Posterior cingulate gyrus (tissue), 11 donors: ENCODE measurements around the gene SPATA16.
"Not testable (repeated sequence)": the region's sequence is repeated elsewhere in the genome, so short reads cannot be mapped to it uniquely, and the experiment has no call there.

Experiments used
- DNase-seq, 10 donors: peaks; one replicate each; pipeline versions ENCODE4 v3.0.0 to v3.0.0-alpha.2; 2020 to 2021; ENCODE audit warnings: mixed read lengths in 3 of 10
- intact Hi-C: fragments of 100-400 bp; cut with DNase I; formaldehyde crosslinking; loops from one replicate; pipeline ENCODE4 v1.15.1; 2023

SPATA16 gene

GRCh38 chr3:172908771-172909270 is 232.2 kb downstream of the SPATA16 start:
- intact Hi-C loops = no loop called here

GRCh38 chr3:172905451-172905850 is 235.6 kb downstream of the SPATA16 start:
- DNase-seq = no peak
- intact Hi-C loops = no loop called here

More at GRCh38 chr3:172908771-172909270, 232.2 kb downstream of the SPATA16 start:
- DNase-seq = no peak

GRCh38 chr3:172904711-172905373 is 236.2 kb downstream of the SPATA16 start:
- no peak for DNase-seq
- intact Hi-C loops = no loop called here

GRCh38 chr3:172903642-172904320 is 237.3 kb downstream of the SPATA16 start:
- intact Hi-C loops = no loop called here
- no peak for DNase-seq

- intact Hi-C loops = no loop called here
These were observed 248.9 kb downstream of the SPATA16 start for GRCh38 chr3:172892158-172892557.

GRCh38 chr3:172885704-172886103 is 255.3 kb downstream of the SPATA16 start:
- DNase-seq = no peak
- intact Hi-C loops = no loop called here

More at GRCh38 chr3:172892158-172892557, 248.9 kb downstream of the SPATA16 start:
- no peak for DNase-seq

- DNase-seq = no peak
These were observed 258.5 kb downstream of the SPATA16 start for GRCh38 chr3:172882563-172882962.

GRCh38 chr3:172879381-172879780 is 261.7 kb downstream of the SPATA16 start:
- DNase-seq, intact Hi-C loops: not testable (repeated sequence)

More at GRCh38 chr3:172882563-172882962, 258.5 kb downstream of the SPATA16 start:
- intact Hi-C loops = no loop called here

GRCh38 chr3:172877011-172877410 is 264.0 kb downstream of the SPATA16 start:
- intact Hi-C loops = no loop called here
- no peak for DNase-seq

- DNase-seq = no peak
- intact Hi-C loops = no loop called here
These were observed 264.7 kb downstream of the SPATA16 start for GRCh38 chr3:172876297-172876696.

GRCh38 chr3:172875039-172875438 is 266.0 kb downstream of the SPATA16 start:
- no peak for DNase-seq
- intact Hi-C loops = no loop called here

- intact Hi-C loops = no loop called here
- no peak for DNase-seq
These were observed 271.1 kb downstream of the SPATA16 start for GRCh38 chr3:172869784-172870518.

GRCh38 chr3:172869368-172869771 is 271.7 kb downstream of the SPATA16 start:
- DNase-seq = no peak

GRCh38 chr3:172868582-172869200 is 272.3 kb downstream of the SPATA16 start:
- DNase-seq = no peak
- intact Hi-C loops = no loop called here

More at GRCh38 chr3:172869368-172869771, 271.7 kb downstream of the SPATA16 start:
- intact Hi-C loops = no loop called here

GRCh38 chr3:172866726-172867350 is 274.2 kb downstream of the SPATA16 start:
- DNase-seq = peak in 1 of 10 donors; percentile 86
- intact Hi-C loops = not testable (repeated sequence)

- intact Hi-C loops = no loop called here
- no peak for DNase-seq
These were observed 282.0 kb downstream of the SPATA16 start for GRCh38 chr3:172859041-172859440.

GRCh38 chr3:172856795-172857742 is 284.0 kb downstream of the SPATA16 start:
- DNase-seq = no peak
- intact Hi-C loops = no loop called here

GRCh38 chr3:172855037-172855436 is 286.0 kb downstream of the SPATA16 start:
- no peak for DNase-seq
- intact Hi-C loops = no loop called here
